CD8-positive, alpha-beta memory T cell (primary cell): Measurements from ENCODE around the gene WDPCP. TPM values are rescaled to one million over a fixed set of nuclear protein-coding genes. Genes with fewer than 3 reads are reported as not detected.
"Not testable (repeated sequence)": the region's sequence is repeated elsewhere in the genome, so short reads cannot be mapped to it uniquely, and the experiment has no call there.

Experiments used
- CTCF ChIA-PET: fragments of 350-600 bp; sonication (Branson Sonifier 250); formaldehyde crosslinking; loops from one replicate; lab custom pipeline; 2021; ENCODE audit warnings: antibody characterized with exemption; lab: Charles Lee
- POLR2A ChIA-PET: fragments of 350-600 bp; sonication (Branson Sonifier 250); formaldehyde crosslinking; loops from one replicate; lab custom pipeline; 2021; ENCODE audit warnings: antibody characterized with exemption; lab: Charles Lee
- DNase-seq, 5 donors: peaks; one replicate each; pipeline versions ENCODE4 v3.0.0 to v3.0.0-alpha.2; 2020 to 2022; ENCODE audit warnings: mixed read lengths in 1 of 5
- H3K27ac ChIP-seq: one replicate; pipeline ENCODE4 v1.7.0; 2013; ENCODE audit warnings: low read depth, mild to moderate bottlenecking, low read length, moderate library complexity
- H3K27me3 ChIP-seq: 2 replicates; pipeline ENCODE4 v1.7.0; 2013; ENCODE audit warnings: low read length, mild to moderate bottlenecking; ENCODE audit not compliant: insufficient read depth, poor library complexity, severe bottlenecking
- H3K36me3 ChIP-seq: 2 replicates; pipeline ENCODE4 v1.7.0; 2013; ENCODE audit warnings: mild to moderate bottlenecking, low read length, moderate library complexity; ENCODE audit not compliant: insufficient read depth
- H3K4me1 ChIP-seq: 2 replicates; pipeline ENCODE4 v1.7.0; 2013; ENCODE audit warnings: mild to moderate bottlenecking, low read length, moderate library complexity; ENCODE audit not compliant: insufficient read depth
- H3K4me3 ChIP-seq: 2 replicates; pipeline ENCODE4 v1.7.0; 2013; ENCODE audit warnings: mild to moderate bottlenecking, low read length
- H3K9me3 ChIP-seq: 2 replicates; pipeline ENCODE4 v1.7.0; 2013; ENCODE audit warnings: mild to moderate bottlenecking, low read length
- H3K27ac Mint-ChIP-seq, 8 donors: one replicate each; pipeline ENCODE4 v1.8.0; 2020 to 2021; ENCODE audit warnings: mixed read lengths in 8 of 8, mild to moderate bottlenecking in 6 of 8, inconsistent platforms in 3 of 8, moderate library complexity in 3 of 8
- H3K27me3 Mint-ChIP-seq, 2 donors: one replicate each; pipeline ENCODE4 v1.8.0; 2020 to 2021; ENCODE audit warnings: mixed read lengths in 2 of 2, mild to moderate bottlenecking in 1 of 2, moderate library complexity in 1 of 2
- H3K36me3 Mint-ChIP-seq, 3 donors: one replicate each; pipeline ENCODE4 v1.8.0; 2020 to 2021; ENCODE audit warnings: mixed read lengths in 3 of 3, inconsistent platforms in 1 of 3, mild to moderate bottlenecking in 1 of 3
- H3K4me1 Mint-ChIP-seq, 3 donors: one replicate each; pipeline ENCODE4 v1.8.0; 2020 to 2021; ENCODE audit warnings: mixed read lengths in 3 of 3, inconsistent platforms in 1 of 3, mild to moderate bottlenecking in 1 of 3
- H3K4me3 Mint-ChIP-seq, 7 donors: one replicate each; pipeline ENCODE4 v1.8.0; 2020 to 2021; ENCODE audit warnings: mixed read lengths in 7 of 7, mild to moderate bottlenecking in 6 of 7, moderate library complexity in 4 of 7, inconsistent platforms in 2 of 7
- H3K9me3 Mint-ChIP-seq, 5 donors: one replicate each; pipeline ENCODE4 v1.8.0; 2020 to 2022; ENCODE audit warnings: mixed read lengths in 5 of 5, mild to moderate bottlenecking in 3 of 5, moderate library complexity in 2 of 5, inconsistent platforms in 1 of 5
- polyA plus RNA-seq: library from polyadenylated mRNA; unstranded; fragments of 300-500 nt; fragmentation: Illumina TruSeq; gene quantifications from one replicate; pipeline ENCODE4 v1.2.3, GENCODE V29; 2021
- total RNA-seq, 2 experiments: library from RNA; stranded (reverse); gene quantifications; one replicate each; pipeline ENCODE4 v1.2.3, GENCODE V29; 2021

Gene WDPCP
- total and polyA plus RNA-seq, 3 experiments from 2014 or later, result 5.9 to 7.9 (median 7.2) TPM

- no peaks in the 10 kb centered on the region for H3K27me3 ChIP-seq
- H3K4me3 Mint-ChIP-seq, result no peak overlapping the region
- H3K9me3 ChIP-seq, result no peaks in the 10 kb centered on the region
- H3K9me3 Mint-ChIP-seq, result peaks cover 27 to 65% (median 29%) of the 10 kb centered on the region in 5 donors
- H3K4me1 ChIP-seq, result no peaks in the 10 kb centered on the region
- no peak overlapping the region for H3K4me3 ChIP-seq
- no peaks in the 10 kb centered on the region for H3K27me3 Mint-ChIP-seq
- H3K36me3 Mint-ChIP-seq, result peaks cover 10 to 69% (median 17%) of the 10 kb centered on the region in 3 donors
- no peak overlapping the region for H3K27ac ChIP-seq
- DNase-seq, result no peak
- ChIA-PET POLR2A (no interaction called here), CTCF (no interaction called here)
- H3K27ac Mint-ChIP-seq, result no peak overlapping the region
- H3K36me3 ChIP-seq, result no peaks in the 10 kb centered on the region
- H3K4me1 Mint-ChIP-seq, result no peaks in the 10 kb centered on the region
Measured at GRCh38 chr2:63343397-63344109, 244.7 kb downstream of the WDPCP start.

- H3K36me3 ChIP-seq, result no peaks in the 10 kb centered on the region
- H3K27me3 Mint-ChIP-seq, result no peaks in the 10 kb centered on the region
- POLR2A ChIA-PET, result no interaction called here
- H3K4me1 ChIP-seq, result no peaks in the 10 kb centered on the region
- no peak overlapping the region for H3K4me3 Mint-ChIP-seq
- H3K36me3 Mint-ChIP-seq, result peaks cover 10 to 63% (median 16%) of the 10 kb centered on the region in 3 donors
- H3K9me3 Mint-ChIP-seq, result peaks cover 24 to 75% (median 31%) of the 10 kb centered on the region in 5 donors
- no peak for DNase-seq
- H3K9me3 ChIP-seq, result no peaks in the 10 kb centered on the region
- H3K27ac Mint-ChIP-seq, result no peak overlapping the region
- no peak overlapping the region for H3K27ac ChIP-seq
- H3K27me3 ChIP-seq, result no peaks in the 10 kb centered on the region
- no peaks in the 10 kb centered on the region for H3K4me1 Mint-ChIP-seq
- CTCF ChIA-PET, result no interaction called here
- no peak overlapping the region for H3K4me3 ChIP-seq
Measured at GRCh38 chr2:63340443-63340842, 247.8 kb downstream of the WDPCP start.

- no peak overlapping the region for H3K27ac ChIP-seq
- CTCF ChIA-PET, result no interaction called here
- peak overlapping the region in 1 of 8 donors; percentile 65 for H3K27ac Mint-ChIP-seq
- no peaks in the 10 kb centered on the region for H3K27me3 Mint-ChIP-seq
- peaks cover 0 to 26% (median 5%) of the 10 kb centered on the region in 5 donors for H3K9me3 Mint-ChIP-seq
- no peaks in the 10 kb centered on the region for H3K27me3 ChIP-seq
- POLR2A ChIA-PET, result no interaction called here
- no peaks in the 10 kb centered on the region for H3K4me1 Mint-ChIP-seq
- H3K4me3 Mint-ChIP-seq, result no peak overlapping the region
- H3K9me3 ChIP-seq, result no peaks in the 10 kb centered on the region
- no peak overlapping the region for H3K4me3 ChIP-seq
- H3K36me3 ChIP-seq, result no peaks in the 10 kb centered on the region
- no peak for DNase-seq
- H3K4me1 ChIP-seq, result no peaks in the 10 kb centered on the region
- H3K36me3 Mint-ChIP-seq, result peaks cover 0 to 60% (median 2%) of the 10 kb centered on the region in 3 donors
Measured at GRCh38 chr2:63334910-63335309, 253.4 kb downstream of the WDPCP start.

GRCh38 chr2:63326473-63326872 lies 261.8 kb downstream of the WDPCP start:
- no peak overlapping the region for H3K4me3 ChIP-seq
- no peaks in the 10 kb centered on the region for H3K36me3 ChIP-seq
- no peak overlapping the region for H3K27ac Mint-ChIP-seq
- peaks cover 8 to 72% (median 15%) of the 10 kb centered on the region in 3 donors for H3K36me3 Mint-ChIP-seq
- H3K9me3 ChIP-seq, result no peaks in the 10 kb centered on the region
- H3K4me1 Mint-ChIP-seq, result no peaks in the 10 kb centered on the region
- no peak overlapping the region for H3K27ac ChIP-seq
- no peaks in the 10 kb centered on the region for H3K4me1 ChIP-seq
- no peaks in the 10 kb centered on the region for H3K27me3 Mint-ChIP-seq
- no peaks in the 10 kb centered on the region for H3K27me3 ChIP-seq
- ChIA-PET POLR2A (no interaction called here), CTCF (no interaction called here)
- no peak for DNase-seq
- H3K4me3 Mint-ChIP-seq, result no peak overlapping the region
- H3K9me3 Mint-ChIP-seq, result peaks cover 4 to 49% (median 9%) of the 10 kb centered on the region in 5 donors

- H3K27me3 Mint-ChIP-seq, H3K36me3 ChIP-seq, DNase-seq, H3K9me3 ChIP-seq, H3K27me3 ChIP-seq, POLR2A ChIA-PET, H3K4me1 Mint-ChIP-seq, H3K27ac ChIP-seq, H3K4me3 ChIP-seq, H3K4me3 Mint-ChIP-seq, H3K27ac Mint-ChIP-seq, CTCF ChIA-PET, H3K4me1 ChIP-seq: not testable (repeated sequence)
- Mint-ChIP-seq H3K36me3 (peaks cover 5 to 73% (median 13%) of the 10 kb centered on the region in 3 donors), H3K9me3 (peaks cover 6 to 48% (median 17%) of the 10 kb centered on the region in 5 donors)
Measured at GRCh38 chr2:63323662-63324061, 264.6 kb downstream of the WDPCP start.

GRCh38 chr2:63321973-63322372 lies 266.3 kb downstream of the WDPCP start:
- H3K27me3 ChIP-seq, H3K27ac ChIP-seq, H3K27me3 Mint-ChIP-seq, H3K9me3 ChIP-seq, CTCF ChIA-PET, DNase-seq, H3K36me3 ChIP-seq, H3K4me3 Mint-ChIP-seq, H3K4me1 ChIP-seq, H3K4me1 Mint-ChIP-seq, POLR2A ChIA-PET, H3K4me3 ChIP-seq, H3K27ac Mint-ChIP-seq: not testable (repeated sequence)
- H3K36me3 Mint-ChIP-seq, result peaks cover 5 to 73% (median 11%) of the 10 kb centered on the region in 3 donors
- H3K9me3 Mint-ChIP-seq, result peaks cover 6 to 46% (median 17%) of the 10 kb centered on the region in 5 donors

- Histone ChIP-seq H3K9me3 (no peaks in the 10 kb centered on the region), H3K4me1 (no peaks in the 10 kb centered on the region), H3K36me3 (no peaks in the 10 kb centered on the region), H3K27me3 (no peaks in the 10 kb centered on the region), H3K27ac (no peak overlapping the region), H3K4me3 (no peak overlapping the region)
- Mint-ChIP-seq H3K4me3 (no peak overlapping the region), H3K27ac (peak overlapping the region in 1 of 8 donors; percentile 32), H3K36me3 (peaks cover 5 to 72% (median 8%) of the 10 kb centered on the region in 3 donors), H3K27me3 (no peaks in the 10 kb centered on the region), H3K9me3 (peaks cover 6 to 39% (median 8%) of the 10 kb centered on the region in 5 donors), H3K4me1 (no peaks in the 10 kb centered on the region)
- POLR2A ChIA-PET, result no interaction called here
- CTCF ChIA-PET, result no interaction called here
- no peak for DNase-seq
Measured at GRCh38 chr2:63320669-63321068, 267.6 kb downstream of the WDPCP start.

- H3K4me1 ChIP-seq, result no peaks in the 10 kb centered on the region
- H3K36me3 ChIP-seq, result no peaks in the 10 kb centered on the region
- no peaks in the 10 kb centered on the region for H3K27me3 ChIP-seq
- H3K4me1 Mint-ChIP-seq, result no peaks in the 10 kb centered on the region
- no peak for DNase-seq
- H3K36me3 Mint-ChIP-seq, result peaks cover 22 to 82% (median 56%) of the 10 kb centered on the region in 3 donors
- ChIA-PET POLR2A (no interaction called here), CTCF (no interaction called here)
- no peaks in the 10 kb centered on the region for H3K9me3 ChIP-seq
- no peaks in the 10 kb centered on the region for H3K27me3 Mint-ChIP-seq
- no peak overlapping the region for H3K4me3 Mint-ChIP-seq
- H3K9me3 Mint-ChIP-seq, result peaks cover 18 to 52% (median 30%) of the 10 kb centered on the region in 5 donors
- H3K27ac ChIP-seq, result no peak overlapping the region
- H3K4me3 ChIP-seq, result no peak overlapping the region
- no peak overlapping the region for H3K27ac Mint-ChIP-seq
Measured at GRCh38 chr2:63310614-63311013, 277.7 kb downstream of the WDPCP start.
